SIG-M5 (cell line): Measurements from ENCODE around the gene FOXL1.

ENCODE experiments used
- DNase-seq: peaks from one replicate; lab custom pipeline; 2025; lab: John Stamatoyannopoulos, UW

The FOXL1 gene

DNA sequence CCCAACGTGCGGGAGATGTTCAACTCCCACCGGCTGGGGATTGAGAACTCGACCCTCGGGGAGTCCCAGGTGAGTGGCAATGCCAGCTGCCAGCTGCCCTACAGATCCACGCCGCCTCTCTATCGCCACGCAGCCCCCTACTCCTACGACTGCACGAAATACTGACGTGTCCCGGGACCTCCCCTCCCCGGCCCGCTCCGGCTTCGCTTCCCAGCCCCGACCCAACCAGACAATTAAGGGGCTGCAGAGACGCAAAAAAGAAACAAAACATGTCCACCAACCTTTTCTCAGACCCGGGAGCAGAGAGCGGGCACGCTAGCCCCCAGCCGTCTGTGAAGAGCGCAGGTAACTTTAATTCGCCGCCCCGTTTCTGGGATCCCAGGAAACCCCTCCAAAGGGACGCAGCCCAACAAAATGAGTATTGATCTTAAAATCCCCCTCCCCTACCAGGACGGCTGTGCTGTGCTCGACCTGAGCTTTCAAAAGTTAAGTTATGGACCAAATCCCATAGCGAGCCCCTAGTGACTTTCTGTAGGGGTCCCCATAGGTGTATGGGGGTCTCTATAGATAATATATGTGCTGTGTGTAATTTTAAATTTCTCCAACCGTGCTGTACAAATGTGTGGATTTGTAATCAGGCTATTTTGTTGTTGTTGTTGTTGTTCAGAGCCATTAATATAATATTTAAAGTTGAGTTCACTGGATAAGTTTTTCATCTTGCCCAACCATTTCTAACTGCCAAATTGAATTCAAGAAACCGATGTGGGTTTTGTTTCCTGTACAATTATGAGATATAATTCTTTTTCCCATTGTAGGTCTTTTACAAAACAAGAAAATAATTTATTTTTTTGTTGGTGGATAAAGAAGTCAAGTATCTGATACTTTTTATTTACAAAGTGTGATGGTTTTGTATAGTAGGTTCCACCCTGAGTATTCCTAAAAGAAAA, 9.4 kb upstream of the FOXL1 start:
- no peak for DNase-seq

DNA sequence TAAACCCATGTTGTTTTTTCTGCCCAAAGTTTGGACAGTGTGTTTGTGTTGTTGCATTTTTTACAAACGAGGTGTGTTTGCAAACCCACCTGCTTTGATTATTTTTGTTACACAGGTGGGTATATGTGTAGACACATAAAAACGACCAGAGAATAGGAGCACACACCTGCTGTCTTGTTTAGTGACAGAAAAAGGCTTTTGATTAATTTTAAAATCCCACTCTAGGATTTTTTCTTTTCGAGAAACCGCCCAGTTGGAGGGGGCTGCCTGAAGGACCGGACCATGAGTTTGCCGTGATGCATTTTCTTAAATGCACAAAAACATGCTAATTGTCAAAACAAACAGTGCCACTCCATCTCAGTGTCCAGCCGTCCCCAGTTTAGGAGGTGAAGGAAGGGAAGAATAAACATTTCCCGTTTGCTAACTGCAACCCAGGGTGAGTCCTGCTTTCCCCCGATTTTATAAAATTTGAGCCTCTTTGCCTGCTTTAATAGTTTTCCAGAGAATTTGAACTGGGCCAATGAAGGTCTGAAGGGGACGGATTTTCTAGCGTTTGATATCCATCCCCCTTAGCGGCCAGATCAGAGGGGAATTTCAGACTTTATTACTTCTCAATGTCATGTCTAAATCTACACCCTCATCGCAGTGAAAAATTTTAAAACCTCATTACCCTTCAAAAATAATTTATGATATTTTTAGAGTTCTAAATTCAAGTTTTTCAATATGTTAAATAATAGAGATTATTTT, 8.5 kb upstream of the FOXL1 start:
- DNase-seq = no peak

DNA sequence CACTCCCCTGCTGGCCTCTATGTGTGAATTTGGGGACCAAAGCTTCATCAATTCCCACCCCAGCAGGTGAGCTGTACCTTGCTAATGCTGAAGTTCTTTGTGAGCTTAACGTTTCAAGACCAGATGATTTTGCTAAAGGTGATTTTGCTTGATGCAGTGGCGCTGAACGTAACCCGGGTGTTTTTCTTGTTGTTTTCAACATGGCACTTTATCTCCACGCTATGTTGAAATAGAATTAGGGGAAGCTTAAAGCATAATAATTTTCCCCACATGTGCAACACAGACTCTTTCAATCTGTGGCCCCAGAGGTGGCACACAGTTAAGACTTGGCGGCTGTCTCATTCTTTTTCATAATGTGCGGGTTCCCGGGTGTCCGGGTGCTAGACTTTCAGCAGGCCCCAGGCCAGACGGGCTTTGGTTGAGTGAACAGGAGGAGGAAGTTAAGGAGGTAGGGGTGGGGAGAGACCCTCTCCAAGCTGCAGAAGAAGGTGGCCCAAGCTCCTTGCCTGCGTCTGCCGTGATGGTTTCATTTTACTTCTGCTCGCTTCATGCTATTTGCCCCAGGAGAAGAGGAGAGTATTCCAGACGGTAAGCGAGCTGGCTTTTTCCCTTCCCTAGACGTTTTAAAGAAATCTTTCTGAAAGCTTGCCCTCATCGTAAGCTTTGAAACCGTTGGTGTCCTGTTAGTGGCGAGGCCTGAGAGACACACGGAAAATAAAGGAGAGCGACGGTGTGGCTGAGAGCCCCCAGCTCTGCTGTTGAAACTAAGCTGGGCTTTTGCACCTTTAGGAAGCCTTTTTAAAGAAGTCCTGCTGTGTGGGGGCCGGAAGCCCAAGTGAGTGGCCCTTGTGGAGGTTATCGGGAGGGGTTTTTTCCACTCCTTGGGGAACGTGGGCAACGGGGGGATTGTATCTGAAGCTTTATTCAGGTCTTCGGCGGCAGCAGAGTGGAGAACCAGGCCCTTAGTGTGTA, 7.5 kb upstream of the FOXL1 start:
- DNase-seq = no peak

DNA sequence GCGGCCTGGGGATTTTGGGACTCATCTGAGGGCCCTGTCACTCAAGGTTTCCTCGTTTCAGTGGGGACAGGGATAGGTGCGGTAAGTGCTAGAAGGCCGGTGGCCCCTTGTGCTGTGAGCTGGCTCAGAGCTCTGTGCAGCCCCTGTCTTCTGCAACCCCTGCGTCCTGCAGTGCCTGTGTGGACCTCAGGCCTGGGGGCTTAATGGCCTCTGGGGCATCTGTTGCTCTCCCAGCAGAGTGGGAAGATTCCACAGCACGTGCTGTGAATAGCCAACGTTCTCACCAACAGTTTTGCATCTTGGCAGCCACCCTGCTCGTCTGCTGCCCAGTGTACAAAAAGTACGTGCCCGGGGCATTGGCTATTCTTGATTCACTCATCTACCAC, 6.8 kb upstream of the FOXL1 start:
- DNase-seq = no peak

DNA sequence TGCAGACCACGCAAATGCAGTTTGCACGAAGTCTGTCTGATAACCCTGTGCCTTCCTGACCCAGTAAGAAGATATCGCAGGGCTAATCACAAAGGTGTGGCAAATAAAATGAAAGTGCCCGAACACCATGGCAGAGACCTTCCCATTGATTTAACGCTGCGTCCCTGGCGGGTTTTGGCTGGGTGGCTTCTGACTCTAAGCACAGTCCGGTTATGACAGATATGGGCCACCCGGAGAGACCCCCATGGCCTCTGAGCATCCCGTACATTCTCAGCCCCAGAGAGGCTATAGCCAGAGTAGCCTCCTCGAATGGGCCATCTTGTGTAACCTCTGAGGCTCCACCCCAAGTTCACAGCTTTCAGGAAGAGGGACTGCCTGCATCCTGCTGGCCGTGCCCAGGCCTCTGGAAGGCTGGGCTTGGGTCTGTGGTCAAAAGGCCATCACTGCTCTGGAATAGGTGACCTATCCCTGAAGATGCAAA, 6.3 kb upstream of the FOXL1 start:
- no peak for DNase-seq

DNA sequence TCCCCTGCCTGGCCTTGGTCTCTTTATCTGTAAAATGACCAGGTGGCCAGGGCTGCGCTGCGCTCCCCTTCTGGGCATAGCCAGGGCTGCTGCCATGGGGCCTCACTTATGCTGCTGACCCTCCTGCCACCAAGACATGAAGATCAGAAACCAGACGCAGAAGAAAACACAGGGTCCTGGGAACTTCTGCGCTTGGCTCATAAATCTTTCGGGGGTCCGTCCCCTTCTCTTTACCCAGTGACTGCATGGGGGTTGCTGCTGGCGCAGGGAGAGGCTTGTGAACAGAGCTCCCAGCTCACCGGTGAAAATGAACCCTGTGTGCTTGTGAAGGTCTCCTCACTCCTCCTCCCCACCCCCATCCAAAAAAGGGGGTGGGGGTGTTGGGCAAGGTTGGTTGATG, 5.7 kb upstream of the FOXL1 start:
- DNase-seq = no peak

DNA sequence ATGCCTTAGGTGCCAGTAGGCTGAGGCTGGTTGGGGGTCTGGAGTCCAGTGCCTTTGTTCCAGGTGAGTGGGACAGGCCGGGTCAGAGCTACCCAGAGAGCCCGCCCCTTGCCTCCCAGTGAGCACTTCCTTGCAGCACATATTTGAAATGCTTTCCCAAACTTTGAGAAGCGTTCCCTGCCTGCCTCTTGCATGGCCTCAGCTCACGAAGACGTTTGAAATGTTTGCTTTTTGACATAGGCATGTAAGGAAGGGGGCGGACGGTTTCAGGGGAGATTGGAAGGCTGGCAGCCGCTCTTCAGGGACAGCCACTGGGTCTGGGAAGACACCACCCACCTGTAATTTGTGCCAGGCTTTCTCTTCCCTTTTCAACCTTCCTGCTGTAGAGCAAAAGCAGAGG, 5.1 kb upstream of the FOXL1 start:
- DNase-seq = no peak

DNA sequence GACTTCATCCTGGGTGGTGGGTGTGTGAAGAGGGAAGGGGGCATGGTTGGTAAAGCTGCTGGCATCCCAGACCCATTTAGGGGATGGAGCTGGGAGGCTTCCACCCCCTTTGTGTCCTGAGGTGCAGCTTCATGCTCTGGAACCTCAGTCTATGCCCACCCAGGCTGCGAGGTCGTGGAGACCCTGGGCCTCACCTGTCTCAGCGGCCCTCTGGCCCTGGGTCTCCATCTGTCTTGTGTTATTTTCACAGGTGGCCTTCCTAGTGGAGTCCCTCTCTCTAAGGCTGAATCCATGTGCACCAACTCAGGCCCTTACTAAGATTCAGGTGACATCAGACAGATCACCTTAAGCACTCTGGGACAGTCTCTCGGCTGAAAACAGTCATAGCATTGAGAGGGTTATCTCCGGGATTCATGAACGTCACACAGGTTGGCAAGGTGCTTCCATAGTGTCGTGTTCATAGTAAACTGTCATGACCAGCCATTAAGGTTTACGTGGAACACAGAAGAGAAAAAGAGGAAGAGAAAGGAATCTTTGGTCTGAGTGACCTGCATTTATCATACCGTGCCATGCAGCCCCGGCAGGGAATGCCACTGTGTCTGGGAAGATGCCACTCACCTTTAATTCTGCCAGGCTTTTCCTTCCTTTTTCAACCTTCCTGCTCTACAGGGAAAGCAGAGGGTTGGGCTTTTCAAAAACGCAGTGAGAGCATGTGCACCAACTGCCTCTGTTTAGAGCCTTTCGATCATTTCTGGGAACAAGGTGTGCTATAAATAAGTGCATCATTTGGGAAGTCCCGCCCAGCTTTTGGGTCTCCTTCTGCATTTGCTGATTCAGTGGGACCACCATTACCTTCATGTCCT, 4.5 kb upstream of the FOXL1 start:
- no peak for DNase-seq

DNA sequence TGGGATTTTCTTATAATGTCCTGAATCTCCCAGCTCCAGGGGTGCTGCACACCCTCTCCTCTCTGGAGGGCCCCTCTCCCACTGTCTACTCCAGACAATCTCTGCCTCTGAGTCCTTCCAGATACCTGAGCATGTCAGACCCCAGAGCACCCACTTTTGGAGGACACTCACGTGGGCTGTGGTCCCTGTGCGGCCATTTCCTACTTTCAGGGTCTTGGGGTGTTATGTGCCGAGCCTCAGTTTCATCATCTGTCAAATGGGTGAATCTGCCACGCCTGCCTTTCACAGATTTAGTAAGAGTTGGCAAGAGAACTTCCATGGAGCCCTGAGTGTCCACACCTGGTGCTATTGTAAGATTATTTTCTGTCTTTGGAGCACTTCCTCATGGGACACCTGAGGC, 3.7 kb upstream of the FOXL1 start:
- DNase-seq = no peak

DNA sequence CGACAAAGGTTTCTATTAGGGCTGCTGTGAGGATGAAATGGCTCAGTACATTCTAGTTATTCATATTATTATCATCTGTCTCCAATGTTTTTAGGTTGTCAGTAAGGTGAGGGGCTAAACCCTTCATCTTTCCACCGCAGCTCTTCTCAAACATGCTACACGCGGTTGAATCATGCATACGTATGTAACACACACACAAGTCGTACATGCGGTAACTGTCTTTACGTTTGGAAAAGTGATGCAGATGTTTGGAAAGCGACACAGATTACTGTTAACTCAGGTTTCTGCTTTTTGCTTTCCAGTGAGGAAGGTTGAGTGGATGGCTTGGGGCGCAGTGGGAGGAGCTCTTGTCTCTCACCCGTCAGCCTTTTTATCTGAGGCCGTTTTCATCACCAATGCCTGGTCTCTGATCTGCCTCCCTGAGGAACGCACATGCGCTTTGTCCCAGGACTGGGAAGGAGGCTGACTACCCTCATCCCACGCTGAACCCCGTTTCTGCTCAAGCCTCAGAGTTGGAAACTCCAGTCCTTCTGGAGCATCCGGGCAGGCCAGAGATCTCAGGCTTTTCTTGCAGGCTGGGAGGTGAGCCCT, 3.2 kb upstream of the FOXL1 start:
- DNase-seq = no peak

DNA sequence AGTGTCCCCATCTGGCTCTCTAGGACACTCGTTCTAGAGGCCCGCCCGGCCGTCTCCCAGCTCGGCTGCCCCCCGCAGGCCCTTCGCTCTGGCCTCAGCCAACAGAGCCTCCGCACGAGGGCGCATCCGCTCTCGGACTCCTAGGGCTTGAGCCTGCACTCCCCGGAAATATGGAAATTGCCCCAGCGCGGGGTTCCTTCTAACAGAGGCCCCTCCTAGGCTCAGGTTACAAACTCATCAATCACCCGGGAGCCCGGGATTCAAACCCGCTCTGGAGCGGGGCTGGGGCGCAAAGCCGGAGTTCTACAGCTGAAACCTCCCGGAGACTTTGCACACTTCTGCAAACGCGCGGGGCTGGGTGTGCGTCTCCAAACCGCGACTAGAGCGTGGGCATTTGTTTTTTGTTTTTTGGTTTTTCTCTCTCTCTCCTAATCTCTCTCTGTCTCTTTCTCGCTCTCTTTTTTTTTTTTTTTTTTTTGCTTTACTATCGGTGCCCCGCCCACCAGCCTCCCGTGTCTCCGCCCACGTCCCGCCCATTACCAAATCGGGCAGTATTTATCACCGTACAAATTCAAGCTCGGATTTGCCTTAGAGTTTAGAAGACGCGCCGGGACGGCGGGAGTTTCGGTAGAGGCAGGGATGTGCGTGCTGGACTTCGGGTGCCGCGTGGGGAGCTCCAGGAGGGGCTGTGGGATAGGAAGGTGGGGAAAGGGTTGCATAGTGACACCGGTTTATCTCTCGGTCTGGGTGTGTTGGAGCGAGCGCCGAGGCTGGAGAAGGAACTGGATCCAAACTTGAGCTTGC, 2.4 kb upstream of the FOXL1 start:
- DNase-seq = no peak

DNA sequence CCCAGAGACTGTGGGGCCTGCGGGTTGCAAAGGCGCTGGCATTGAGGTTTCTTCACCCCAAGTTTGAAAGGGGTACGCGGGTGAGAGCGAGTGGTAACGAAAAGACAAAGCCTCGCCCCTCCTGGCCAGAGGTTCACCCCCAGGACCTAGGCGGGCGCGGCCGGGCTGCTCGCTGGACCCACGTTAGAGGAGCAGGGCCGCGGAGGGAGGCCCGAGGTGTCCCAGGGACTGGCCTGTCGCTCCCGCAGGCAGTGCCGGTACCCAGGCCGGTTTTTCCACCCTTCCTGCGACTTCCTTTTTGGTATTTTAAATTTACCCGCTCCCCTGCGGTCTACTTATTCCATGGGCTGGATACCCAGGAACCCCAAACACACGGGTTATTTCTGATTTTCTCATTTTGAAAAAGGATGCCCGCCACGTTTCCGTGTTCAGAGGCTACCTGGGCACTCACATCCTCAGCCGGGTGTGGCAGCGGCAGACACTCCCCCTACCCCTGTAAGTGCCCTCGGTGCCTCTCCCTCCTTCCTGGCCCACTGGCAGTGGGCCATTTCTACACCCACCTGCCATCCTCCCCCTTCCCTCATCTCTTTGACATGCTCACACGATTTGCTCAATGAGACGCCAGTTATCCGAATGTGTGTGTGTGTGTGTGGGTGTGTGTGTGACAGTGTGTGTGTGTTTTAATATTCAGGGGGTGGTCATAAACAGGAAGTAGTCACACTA, 1.6 kb upstream of the FOXL1 start:
- DNase-seq = no peak

DNA sequence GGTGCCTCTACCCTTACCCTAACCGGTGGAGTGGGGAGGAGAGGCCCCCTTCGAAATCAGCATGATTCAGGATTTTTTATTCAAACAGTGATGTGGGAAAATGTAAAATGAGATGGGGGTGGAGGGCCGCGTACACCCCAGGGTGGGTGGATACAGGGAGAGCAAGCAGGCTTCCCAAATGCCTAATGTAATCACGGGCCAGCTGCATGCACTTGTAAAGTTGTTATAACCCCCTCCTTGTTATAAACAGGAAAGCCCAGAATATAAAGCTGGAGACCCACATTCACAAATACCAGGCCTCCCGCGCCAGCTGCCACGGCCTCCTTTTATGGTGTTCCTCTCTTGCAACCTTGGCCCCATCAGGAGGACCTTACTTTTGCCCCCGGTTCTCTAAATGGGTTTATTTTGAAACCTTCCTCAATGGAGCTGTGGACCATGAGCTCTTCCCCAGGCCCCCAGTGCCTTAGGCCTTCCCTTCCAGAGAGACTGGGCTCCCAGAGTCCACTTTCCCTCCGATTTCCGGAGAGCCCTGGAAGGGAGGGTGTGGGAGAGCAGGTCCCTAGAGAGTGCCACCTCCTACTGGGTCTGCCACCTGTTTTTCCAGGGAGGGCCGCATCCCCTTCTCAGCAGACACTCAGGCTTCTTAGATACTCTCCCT, 906 bp upstream of the FOXL1 start:
- no peak for DNase-seq

DNA sequence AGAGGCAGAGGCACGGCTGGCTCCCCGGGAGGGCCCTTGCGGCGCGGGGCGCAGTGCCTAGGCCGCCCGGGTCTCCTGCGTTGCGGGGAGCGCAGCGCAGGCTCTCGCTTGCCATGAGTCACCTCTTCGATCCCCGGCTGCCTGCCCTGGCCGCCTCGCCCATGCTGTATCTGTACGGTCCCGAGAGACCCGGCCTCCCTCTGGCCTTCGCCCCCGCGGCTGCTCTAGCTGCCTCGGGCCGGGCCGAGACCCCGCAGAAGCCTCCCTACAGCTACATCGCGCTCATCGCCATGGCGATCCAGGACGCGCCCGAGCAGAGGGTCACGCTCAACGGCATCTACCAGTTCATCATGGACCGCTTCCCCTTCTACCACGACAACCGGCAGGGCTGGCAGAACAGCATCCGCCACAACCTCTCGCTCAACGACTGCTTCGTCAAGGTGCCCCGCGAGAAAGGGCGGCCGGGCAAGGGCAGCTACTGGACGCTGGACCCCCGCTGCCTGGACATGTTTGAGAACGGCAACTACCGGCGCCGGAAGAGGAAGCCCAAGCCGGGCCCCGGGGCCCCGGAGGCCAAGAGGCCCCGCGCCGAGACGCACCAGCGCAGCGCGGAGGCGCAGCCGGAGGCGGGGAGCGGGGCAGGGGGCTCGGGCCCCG, 390 bp downstream of the FOXL1 start:
- DNase-seq = no peak

DNA sequence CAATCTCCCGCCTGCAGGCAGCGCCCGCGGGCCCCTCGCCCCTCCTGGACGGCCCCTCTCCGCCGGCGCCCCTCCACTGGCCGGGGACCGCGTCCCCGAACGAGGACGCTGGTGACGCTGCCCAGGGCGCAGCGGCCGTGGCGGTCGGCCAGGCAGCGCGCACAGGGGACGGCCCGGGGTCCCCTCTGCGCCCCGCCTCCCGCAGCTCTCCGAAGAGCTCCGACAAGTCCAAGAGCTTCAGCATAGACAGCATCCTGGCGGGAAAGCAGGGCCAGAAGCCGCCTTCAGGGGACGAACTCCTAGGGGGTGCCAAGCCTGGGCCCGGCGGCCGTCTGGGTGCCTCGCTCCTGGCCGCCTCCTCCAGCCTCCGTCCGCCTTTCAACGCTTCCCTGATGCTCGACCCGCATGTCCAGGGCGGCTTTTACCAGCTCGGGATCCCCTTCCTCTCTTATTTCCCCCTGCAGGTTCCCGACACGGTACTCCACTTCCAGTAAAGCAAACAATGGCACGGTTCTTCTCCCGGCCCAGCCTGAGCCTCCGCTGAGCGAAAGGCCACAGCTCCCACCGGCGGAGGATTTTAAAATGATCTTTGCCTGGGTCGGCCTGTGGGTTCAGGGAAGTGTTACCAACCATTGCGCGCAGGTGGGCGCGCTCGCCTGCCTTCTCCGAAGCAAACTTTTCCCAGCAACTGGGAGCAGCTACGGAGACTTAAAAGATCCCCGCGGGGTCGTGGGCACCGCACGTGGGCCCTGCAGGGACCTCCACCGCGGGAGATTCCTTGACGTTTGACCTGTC, 1.1 kb downstream of the FOXL1 start:
- DNase-seq = no peak

DNA sequence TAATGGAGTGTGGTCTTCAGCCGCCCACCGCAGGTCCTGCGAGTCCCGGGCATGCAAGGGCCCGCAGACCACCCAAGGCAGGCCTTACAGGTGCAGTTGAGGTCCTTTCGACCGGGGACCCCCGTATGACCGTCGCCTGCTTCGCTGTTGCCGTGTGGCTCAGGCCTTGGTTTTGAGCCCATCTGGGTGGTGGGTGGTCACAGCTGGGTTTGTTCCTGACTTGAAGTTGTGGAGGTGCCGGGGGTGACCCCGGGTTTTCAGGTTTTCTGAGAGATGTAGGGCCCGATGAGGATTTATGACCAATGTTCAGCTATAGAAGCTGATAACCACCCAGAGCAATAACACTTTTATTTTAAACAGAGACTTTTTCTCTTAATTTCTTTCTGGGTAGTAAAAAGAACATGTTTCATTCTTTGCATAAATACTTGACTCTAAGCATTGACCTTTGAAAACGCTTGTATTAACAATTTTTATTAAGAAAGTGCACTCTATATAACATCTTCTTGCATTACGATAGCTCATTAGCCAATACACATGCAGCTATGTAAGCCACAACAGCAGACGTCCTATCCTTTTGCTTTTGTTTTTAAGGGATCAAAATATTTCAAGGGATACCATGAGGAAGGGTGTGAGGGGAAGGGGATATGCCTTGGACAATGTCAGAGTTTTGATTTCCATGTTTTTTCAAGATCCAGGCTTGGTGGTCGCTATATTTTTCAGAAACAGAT, 1.9 kb downstream of the FOXL1 start:
- DNase-seq = no peak

DNA sequence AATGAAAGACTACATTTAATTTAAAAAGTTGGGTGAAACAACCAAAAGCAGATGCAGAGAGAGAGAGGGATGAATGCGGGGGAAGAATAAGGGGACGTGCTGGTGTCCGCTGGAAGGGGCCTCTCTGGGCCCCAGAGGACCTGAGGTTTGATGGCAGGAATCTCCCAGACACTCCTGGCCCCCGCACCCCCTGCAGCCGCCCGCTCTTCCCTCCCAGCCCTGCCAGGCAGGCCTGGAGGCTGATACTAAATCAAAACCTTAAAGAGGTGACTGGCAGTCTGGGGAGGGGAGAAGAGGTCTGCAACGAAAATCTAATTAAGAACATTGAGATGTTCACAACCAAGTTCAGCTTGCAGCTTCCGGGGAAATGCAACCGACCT, 2.4 kb downstream of the FOXL1 start:
- DNase-seq = no peak
